Spleen (tissue), 11 donors: ENCODE results near the gene HEATR9. TPM values are rescaled to one million over a fixed set of nuclear protein-coding genes. Genes with fewer than 3 reads are reported as not detected.

Experiments
- DNase-seq: peaks from one replicate; pipeline ENCODE4 v3.0.0-alpha.2; 2020
- H3K27ac ChIP-seq, 8 donors: fragments of 200-600 bp; sonication (generic) in 7 of 8; 1 replicate in 4 of 8; 2 replicates in 4 of 8; pipeline versions ENCODE4 v1.5.0 to v1.8.0; 2016 to 2021; ENCODE audit warnings: inconsistent platforms in 4 of 8, mild to moderate bottlenecking in 4 of 8, moderate library complexity in 1 of 8
- H3K27me3 ChIP-seq, 7 donors: fragments of 200-600 bp; sonication (generic) in 6 of 7; replicated peaks in 1 of 7; 1 replicate in 4 of 7; 2 replicates in 3 of 7; pipeline versions ENCODE4 v1.5.0 to v1.8.0; 2016 to 2021; ENCODE audit warnings: inconsistent platforms in 3 of 7, mild to moderate bottlenecking in 1 of 7
- H3K36me3 ChIP-seq, 6 donors: fragments of 200-600 bp; sonication (generic) in 5 of 6; 1 replicate in 4 of 6; 2 replicates in 2 of 6; pipeline versions ENCODE4 v1.5.0 to v1.8.0; 2016 to 2021; ENCODE audit warnings: inconsistent platforms in 2 of 6
- H3K4me1 ChIP-seq, 6 donors: fragments of 200-600 bp; sonication (generic) in 5 of 6; 1 replicate in 3 of 6; 2 replicates in 3 of 6; pipeline versions ENCODE4 v1.5.0 to v1.8.0; 2016 to 2021; ENCODE audit warnings: inconsistent platforms in 3 of 6
- H3K4me3 ChIP-seq, 8 donors: fragments of 200-600 bp; sonication (generic) in 7 of 8; 1 replicate in 4 of 8; 2 replicates in 4 of 8; pipeline versions ENCODE4 v1.5.0 to v1.8.0; 2016 to 2021; ENCODE audit warnings: inconsistent platforms in 4 of 8, mild to moderate bottlenecking in 4 of 8, moderate library complexity in 2 of 8
- H3K9me3 ChIP-seq, 8 donors: fragments of 200-600 bp; sonication (generic) in 7 of 8; 1 replicate in 4 of 8; 2 replicates in 4 of 8; pipeline versions ENCODE4 v1.5.0 to v1.8.0; 2016 to 2021; ENCODE audit warnings: inconsistent platforms in 4 of 8
- CTCF ChIP-seq, 11 experiments: fragments of 200-600 bp in 7 of 11; fragments of 450-650 bp in 4 of 11; sonication (generic) in 4 of 11; IDR thresholded peaks in 8 of 11; conservative IDR thresholded peaks in 3 of 11; 1 replicate in 7 of 11; 2 replicates in 4 of 11; pipeline versions ENCODE4 v1.4.0 to v1.8.0; 2016 to 2021; ENCODE audit warnings: antibody characterized with exemption in 11 of 11, inconsistent platforms in 4 of 11, mild to moderate bottlenecking in 1 of 11
- POLR2A ChIP-seq, 3 donors: fragments of 450-650 bp; IDR thresholded peaks; one replicate each; pipeline ENCODE4 v1.5.1; 2017; ENCODE audit warnings: antibody characterized with exemption in 3 of 3, mild to moderate bottlenecking in 1 of 3
- POLR2AphosphoS5 ChIP-seq, 3 donors: sonication (generic); formaldehyde crosslinking; IDR thresholded peaks; one replicate each; pipeline ENCODE4 v1.5.1; 2017; ENCODE audit warnings: antibody characterized with exemption in 3 of 3
- WGBS, 5 donors: extraction: QIAGEN DNeasy Blood & Tissue Kit in 3 of 5; methylation state at CpG; one replicate each; pipeline versions ENCODE4 v1.1.5 to v1.1.7; 2013 to 2018; 5-methylcytosine and 5-hydroxymethylcytosine counted together
- intact Hi-C: fragments of 100-400 bp; cut with DNase I; formaldehyde crosslinking; loops from one replicate; pipeline ENCODE4 v1.15.0; 2023; ENCODE audit warnings: low total_unique reads
- polyA plus RNA-seq, 3 donors: library from polyadenylated mRNA; stranded (reverse); fragments of 200-250 nt; gene quantifications; one replicate each; pipeline ENCODE4 v1.2.1, GENCODE V29; 2013
- total RNA-seq, 7 donors: library from RNA; depleted of rRNA in 3 of 7; stranded (reverse); fragments of >200 nt in 3 of 7; fragmentation: NEBNext Ultra II Directional in 4 of 7; extraction: Animal tissue kit (Norgen Biotek cat#: 25700) in 4 of 7; gene quantifications; one replicate each; pipeline versions ENCODE4 v1.1.0 to v1.2.1, GENCODE V29; 2016 to 2021
- donor health status: healthy with polysubstance abuse.
- donor health status: DM: no; HTN: no; CAD: no; lungs with moderate emphysema.
- donor health status: DM: no; HTN: no; CAD: no.
- donor health status: Bipolar disorder and iron deficiency.
- donor health status: healthy.
- donor health status: DM: no; HTN: no; CAD: no.
- donor health status: DM: yes; HTN: yes; CAD: no.

Gene HEATR9
- total and polyA plus RNA-seq, 10 donors = 0.05 to 0.92 (median 0.49) TPM

DNA sequence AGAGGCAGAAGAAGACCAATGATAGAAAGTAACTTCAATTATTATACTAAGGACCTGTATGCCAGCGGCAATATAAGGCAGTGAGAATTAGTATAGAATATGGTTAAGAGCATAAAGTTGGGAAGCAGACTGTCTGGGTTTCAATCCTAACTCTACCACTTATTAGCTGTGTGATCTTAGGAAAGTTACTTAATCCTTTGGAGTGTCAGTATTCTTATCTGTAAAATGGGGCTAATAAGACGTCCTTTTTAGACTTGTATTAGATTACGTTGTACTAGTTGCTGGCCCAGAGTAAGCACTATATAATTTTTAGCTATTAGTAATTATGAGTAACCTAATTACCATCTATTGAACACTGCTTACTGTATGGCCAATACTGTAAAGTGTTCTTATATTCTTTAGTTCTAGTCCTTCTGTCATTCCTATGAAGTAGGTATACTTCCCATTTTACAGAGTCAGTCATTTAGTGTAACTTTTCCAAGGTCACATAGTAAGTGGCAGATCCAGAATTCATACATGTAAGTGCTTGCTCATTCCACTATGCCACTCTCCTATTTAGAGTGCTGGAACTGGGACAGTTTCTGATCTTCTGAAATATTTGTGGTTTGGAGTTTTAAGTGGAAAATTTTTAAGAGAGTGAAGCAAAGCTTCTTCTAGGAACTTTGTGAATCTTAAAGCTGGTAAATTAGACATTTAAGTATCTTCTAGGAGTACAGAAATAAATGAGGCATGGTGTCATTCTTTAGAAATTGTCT is 22.5 kb downstream of the HEATR9 start:
- DNase-seq = no peak
- WGBS, 5 donors = 86 to 95% (median 91%) methylated on average over 3 of the region's 3 CpGs
- H3K9me3 ChIP-seq = no peaks in the 10 kb centered on the region
- H3K4me3 ChIP-seq = no peak overlapping the region
- peaks cover 0 to 12% (median 0%) of the 10 kb centered on the region in 6 donors for H3K4me1 ChIP-seq
- peak overlapping the region in 1 of 8 donors; percentile 11 for H3K27ac ChIP-seq
- intact Hi-C loops = loop anchor here (10.0 kb wide), 1 partner anchor 299 kb away; no protein-coding TSS in a partner anchor
- TF ChIP-seq CTCF (IDR thresholded peaks at IDR 0.05 in 8 of 11, conservative IDR thresholded peaks at IDR 0.05 in 3 of 11) (no peak), POLR2AphosphoS5 (IDR thresholded peaks at IDR 0.05) (no peak), POLR2A (IDR thresholded peaks at IDR 0.05) (no peak)
- peaks cover 0 to 100% (median 68%) of the 10 kb centered on the region in 6 donors for H3K36me3 ChIP-seq
- H3K27me3 ChIP-seq = no peaks in the 10 kb centered on the region

GRCh38 chr17:35844547-35844946 is 24.1 kb downstream of the HEATR9 start:
- Histone ChIP-seq H3K27me3 (no peaks in the 10 kb centered on the region), H3K36me3 (peaks cover 0 to 100% (median 84%) of the 10 kb centered on the region in 6 donors), H3K9me3 (no peaks in the 10 kb centered on the region), H3K4me3 (no peak overlapping the region), H3K27ac (no peak overlapping the region), H3K4me1 (peaks cover 0 to 6% (median 0%) of the 10 kb centered on the region in 6 donors)
- TF ChIP-seq POLR2AphosphoS5 (IDR thresholded peaks at IDR 0.05) (no peak), POLR2A (IDR thresholded peaks at IDR 0.05) (no peak), CTCF (IDR thresholded peaks at IDR 0.05 in 8 of 11, conservative IDR thresholded peaks at IDR 0.05 in 3 of 11) (no peak)
- 95 to 98% (median 96%) methylated on average over 19 of the region's 19 CpGs for WGBS, 5 donors
- intact Hi-C loops = loop anchor here (10.0 kb wide), 1 partner anchor 300 kb away; no protein-coding TSS in a partner anchor
- DNase-seq = no peak

- Histone ChIP-seq H3K4me1 (no peaks in the 10 kb centered on the region), H3K27me3 (no peaks in the 10 kb centered on the region), H3K36me3 (peaks cover 0 to 100% (median 93%) of the 10 kb centered on the region in 6 donors), H3K4me3 (no peak overlapping the region), H3K27ac (no peak overlapping the region), H3K9me3 (no peaks in the 10 kb centered on the region)
- TF ChIP-seq CTCF (IDR thresholded peaks at IDR 0.05 in 8 of 11, conservative IDR thresholded peaks at IDR 0.05 in 3 of 11) (no peak), POLR2A (IDR thresholded peaks at IDR 0.05) (no peak), POLR2AphosphoS5 (IDR thresholded peaks at IDR 0.05) (no peak)
- no peak for DNase-seq
- 96 to 100% (median 97%) methylated on average over 2 of the region's 2 CpGs for WGBS, 5 donors
- intact Hi-C loops = loop anchor here (10.0 kb wide), 1 partner anchor 301 kb away; no protein-coding TSS in a partner anchor
These were observed 25.0 kb downstream of the HEATR9 start for GRCh38 chr17:35843698-35844097.

DNA sequence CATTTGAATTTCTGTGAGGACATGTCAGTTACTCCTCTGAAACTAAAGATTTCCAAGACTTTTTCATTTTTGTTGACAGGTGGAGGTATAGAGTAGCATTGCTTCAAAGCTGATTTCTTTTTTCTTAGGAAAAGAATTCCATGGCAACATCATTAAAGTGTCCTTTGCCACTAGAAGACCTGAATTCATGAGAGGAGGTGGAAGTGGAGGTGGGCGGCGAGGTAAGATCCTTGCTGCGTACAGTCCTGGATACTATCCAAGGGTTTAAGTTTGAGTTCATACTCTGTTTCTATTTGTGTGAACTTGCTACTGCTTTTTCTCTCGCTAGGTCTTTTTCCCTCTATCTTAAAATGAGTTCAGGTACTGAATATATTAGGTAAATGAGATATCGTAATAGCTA is 26.5 kb downstream of the HEATR9 start:
- Histone ChIP-seq H3K36me3 (peaks cover 0 to 100% (median 96%) of the 10 kb centered on the region in 6 donors), H3K9me3 (no peaks in the 10 kb centered on the region), H3K27me3 (no peaks in the 10 kb centered on the region), H3K4me1 (no peaks in the 10 kb centered on the region), H3K27ac (no peak overlapping the region), H3K4me3 (no peak overlapping the region)
- TF ChIP-seq POLR2AphosphoS5 (IDR thresholded peaks at IDR 0.05) (no peak), CTCF (IDR thresholded peaks at IDR 0.05 in 8 of 11, conservative IDR thresholded peaks at IDR 0.05 in 3 of 11) (no peak), POLR2A (IDR thresholded peaks at IDR 0.05) (no peak)
- 95 to 98% (median 97%) methylated on average over 5 of the region's 5 CpGs for WGBS, 5 donors
- DNase-seq = no peak
- intact Hi-C loops = loop anchor here (10.0 kb wide), 1 partner anchor 303 kb away; no protein-coding TSS in a partner anchor
